ENCODE data around the gene SIK3.
"Not testable (repeated sequence)": the region's sequence is repeated elsewhere in the genome, so short reads cannot be mapped to it uniquely, and the experiment has no call there.

The SIK3 gene

DNA sequence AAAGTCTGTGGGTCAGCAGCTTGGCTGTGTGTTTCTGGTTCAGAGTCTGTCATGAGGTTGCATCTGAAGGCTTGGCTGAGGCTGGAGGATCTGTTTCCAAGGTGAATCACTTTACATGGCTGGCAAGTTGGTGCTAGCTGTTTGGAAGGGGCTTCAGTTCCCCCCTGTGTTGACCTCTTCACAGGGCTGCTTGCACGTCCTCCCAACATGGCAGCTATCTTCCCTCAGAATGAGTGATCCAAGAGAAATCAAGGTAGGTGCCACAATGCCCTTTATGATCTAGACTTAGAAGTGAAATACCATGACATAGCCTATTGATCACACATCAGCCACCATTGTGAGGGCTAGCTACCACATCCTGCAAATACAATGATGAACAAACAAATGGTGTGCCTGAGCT, 285.1 kb downstream of the SIK3 start:
- no peak for DNase-seq

DNA sequence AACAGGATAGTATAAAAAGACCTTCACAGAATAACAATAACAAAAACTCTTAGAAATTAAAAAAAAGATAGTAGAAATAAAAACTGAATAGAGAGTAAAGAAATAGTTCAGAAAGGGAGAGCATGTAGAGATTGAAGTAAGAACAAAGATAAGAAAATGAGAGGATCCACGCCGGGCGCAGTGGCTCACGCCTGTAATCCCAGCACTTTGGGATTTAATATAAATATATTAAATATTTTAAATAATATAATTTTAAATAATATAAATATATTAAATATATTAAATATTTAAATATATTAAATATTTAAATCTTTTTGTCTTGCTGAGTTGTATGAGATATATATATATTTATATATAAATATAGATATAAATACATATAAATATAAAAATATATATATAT, 286.1 kb downstream of the SIK3 start:
- DNase-seq: no peak

GRCh38 chr11:116811194-116811593, 287.0 kb downstream of the SIK3 start:
- DNase-seq: no peak

GRCh38 chr11:116808262-116809175, 289.7 kb downstream of the SIK3 start:
- no peak for DNase-seq

DNA sequence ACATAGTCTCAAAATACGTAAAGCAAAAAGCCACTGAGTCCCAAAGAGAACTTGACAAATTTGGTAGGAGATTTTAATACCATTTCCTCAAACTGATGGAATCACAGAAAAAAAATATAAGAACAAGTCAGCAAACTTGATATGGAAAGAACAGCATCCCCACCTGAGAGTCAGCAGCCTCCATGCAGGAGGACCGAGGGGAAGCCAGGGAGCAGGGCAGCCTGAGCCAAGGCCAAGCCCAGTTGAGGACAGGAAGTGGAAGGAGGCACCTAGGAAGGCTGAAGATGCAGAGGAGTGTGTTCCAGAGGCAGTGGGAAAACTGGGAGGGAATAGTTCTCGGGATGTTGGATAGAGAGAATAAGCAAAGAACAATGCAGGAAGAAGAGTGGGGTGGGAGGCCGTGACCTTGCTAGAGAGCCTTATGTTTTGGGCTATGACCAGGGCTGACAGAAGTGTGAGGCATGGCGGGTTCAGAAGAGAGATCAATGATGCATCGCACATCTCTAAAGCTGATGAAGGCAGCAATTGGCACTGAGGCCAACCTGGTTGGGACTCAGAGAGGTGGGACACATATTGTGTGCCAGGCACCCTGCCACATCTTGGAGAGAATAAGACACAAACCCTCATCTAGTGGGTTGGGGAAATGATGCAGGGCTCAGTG, 290.5 kb downstream of the SIK3 start:
- DNase-seq: no peak

GRCh38 chr11:116804001-116804400, 294.2 kb downstream of the SIK3 start:
- DNase-seq: no peak

DNA sequence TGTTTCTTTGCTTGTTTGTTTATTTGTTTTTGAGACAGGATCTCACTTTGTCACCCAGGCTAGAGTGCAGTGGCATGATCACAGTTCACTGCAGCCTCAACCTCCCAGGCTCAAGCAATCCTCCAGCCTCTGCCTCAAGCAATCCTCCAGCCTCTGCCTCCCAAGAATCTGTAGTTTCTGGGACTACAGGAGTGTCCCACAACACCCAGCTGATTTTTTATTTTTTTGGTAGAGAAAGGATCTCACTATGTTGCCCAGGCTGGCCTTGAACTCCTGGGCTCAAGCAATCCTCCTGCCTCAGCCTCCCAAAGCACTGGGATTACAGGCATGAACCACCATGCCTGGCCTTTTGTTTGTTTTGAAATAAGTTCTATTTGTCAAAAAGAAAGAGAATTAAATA, 296.6 kb downstream of the SIK3 start:
- not testable (repeated sequence) for DNase-seq

DNA sequence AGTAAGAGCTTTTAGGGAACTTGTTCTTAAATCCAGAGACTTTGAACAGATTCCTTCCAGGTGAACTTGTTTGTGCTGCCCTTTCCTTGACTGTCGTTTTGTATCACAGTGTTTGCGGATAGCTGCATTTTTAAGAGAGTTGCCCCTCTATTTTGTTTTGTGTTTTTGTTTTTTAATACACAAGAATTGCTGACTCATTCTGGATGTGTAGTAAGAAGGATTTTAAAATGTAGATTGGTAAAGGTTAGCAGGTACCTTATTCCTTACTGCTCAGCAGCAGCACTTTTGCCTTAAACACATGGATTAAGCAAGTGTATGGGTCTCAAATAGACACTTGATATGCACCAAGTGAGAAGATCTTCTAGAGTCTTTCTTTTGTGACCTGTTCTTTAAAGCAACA, 297.6 kb downstream of the SIK3 start:
- no peak for DNase-seq

DNA sequence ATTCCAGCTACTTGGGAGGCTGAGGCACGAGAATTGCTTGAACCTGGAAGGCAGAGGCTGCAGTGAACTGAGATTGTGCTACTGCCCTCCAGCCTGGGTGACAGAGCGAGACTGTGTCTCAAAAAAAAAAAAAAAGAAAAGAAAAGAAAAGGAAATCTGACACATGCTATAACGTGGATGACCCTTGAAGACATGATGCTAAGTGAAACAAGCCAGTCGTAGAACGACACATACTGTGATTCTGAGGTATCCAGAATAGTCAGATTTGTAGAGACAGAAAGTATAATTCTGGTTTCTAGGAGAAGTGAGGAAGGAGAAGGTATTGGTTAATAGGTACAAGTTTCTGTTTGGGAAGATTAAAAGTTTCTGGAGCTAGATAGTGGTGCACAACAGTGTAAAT, 299.9 kb downstream of the SIK3 start:
- no peak for DNase-seq

- no peak for DNase-seq
Measured at GRCh38 chr11:116797816-116798215, 300.4 kb downstream of the SIK3 start.

DNA sequence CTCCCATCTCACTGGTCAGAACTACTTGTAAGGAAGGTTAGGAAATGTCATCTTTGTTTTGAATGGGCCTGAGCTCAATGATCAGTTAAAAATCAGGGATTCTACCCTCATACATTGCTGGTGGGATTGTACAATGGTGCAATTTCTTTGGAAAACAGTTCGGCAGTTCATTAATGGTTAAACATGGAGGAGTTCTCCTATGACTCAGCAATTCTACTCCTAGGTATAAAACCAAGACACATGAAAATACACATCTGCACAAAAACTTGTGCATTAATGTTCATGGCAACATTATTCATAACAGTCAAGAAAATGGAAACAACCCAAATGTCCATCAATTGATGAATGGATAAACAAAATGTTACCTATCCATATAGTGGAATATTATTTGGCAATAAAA, 301.7 kb downstream of the SIK3 start:
- no peak for DNase-seq

DNA sequence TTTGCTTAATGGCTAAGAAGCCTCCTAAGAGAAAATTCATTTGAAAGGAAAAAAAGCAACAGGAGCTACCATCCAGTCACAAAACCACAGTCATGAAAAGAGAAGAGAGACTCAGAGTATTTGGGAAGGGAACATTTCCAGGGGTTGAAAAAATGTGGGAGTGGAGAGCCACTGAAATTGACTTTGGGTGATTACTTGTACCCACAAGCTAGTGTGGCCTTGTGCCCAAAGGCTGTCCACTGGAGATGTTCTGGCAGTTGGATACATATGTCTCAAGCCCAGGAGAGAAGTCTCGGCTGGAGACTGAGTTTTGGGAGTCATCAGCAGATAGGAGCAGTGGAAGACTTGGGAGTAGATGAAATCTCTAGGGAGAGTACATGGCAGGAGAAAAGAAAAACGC, 303.4 kb downstream of the SIK3 start:
- no peak for DNase-seq

DNA sequence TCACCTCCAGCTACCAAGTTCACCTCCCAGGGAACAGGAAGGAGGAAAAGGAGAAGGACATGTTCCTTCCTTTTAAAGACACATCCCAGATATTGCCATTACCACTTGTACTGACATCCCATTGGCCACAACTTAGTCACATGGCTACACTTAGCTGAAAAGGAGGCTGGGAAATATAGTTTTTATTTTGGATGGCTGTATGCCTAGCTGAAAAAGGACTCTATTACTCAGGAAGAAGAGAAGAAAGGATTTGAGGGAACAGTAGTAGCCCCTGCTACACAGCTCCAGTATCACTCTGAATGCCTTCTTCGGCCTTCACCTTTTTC, 304.5 kb downstream of the SIK3 start:
- DNase-seq: no peak

Measured in NCI-H1105 treated with DMSO at 0.1 percent for 48 hours (cell line).